Ishikawa (cell line): ENCODE measurements around the gene MRPL41.

Experiments used
- CEBPB ChIP-seq: IDR thresholded peaks from 2 replicates; pipeline ENCODE4 v1.6.1; 2012
- CREB1 ChIP-seq: IDR thresholded peaks from 2 replicates; pipeline ENCODE4 v1.6.1; 2012; ENCODE audit warnings: low read depth
- EGR1 ChIP-seq: IDR thresholded peaks from 2 replicates; pipeline ENCODE4 v1.6.1; 2012
- EP300 ChIP-seq: IDR thresholded peaks from 2 replicates; pipeline ENCODE4 v1.6.1; 2012; ENCODE audit warnings: borderline replicate concordance
- FOXM1 ChIP-seq: IDR thresholded peaks from 2 replicates; pipeline ENCODE4 v1.6.1; 2012; ENCODE audit warnings: low read depth, borderline replicate concordance
- NFIC ChIP-seq: IDR thresholded peaks from 2 replicates; pipeline ENCODE4 v1.6.1; 2012
- RAD21 ChIP-seq: IDR thresholded peaks from 2 replicates; pipeline ENCODE4 v1.6.1; 2012; ENCODE audit warnings: low read depth
- REST ChIP-seq: IDR thresholded peaks from 2 replicates; pipeline ENCODE4 v1.6.1; 2012; ENCODE audit warnings: low read depth, mild to moderate bottlenecking
- TAF1 ChIP-seq: IDR thresholded peaks from 2 replicates; pipeline ENCODE4 v1.6.1; 2012; ENCODE audit warnings: low read depth, mild to moderate bottlenecking
- TCF12 ChIP-seq: IDR thresholded peaks from 2 replicates; pipeline ENCODE4 v1.6.1; 2012; ENCODE audit warnings: low read depth
- TEAD4 ChIP-seq: IDR thresholded peaks from 2 replicates; pipeline ENCODE4 v1.6.1; 2012
- YY1 ChIP-seq: IDR thresholded peaks from 2 replicates; pipeline ENCODE4 v1.6.1; 2012; ENCODE audit warnings: low read depth
- ZBTB7A ChIP-seq: IDR thresholded peaks from 2 replicates; pipeline ENCODE4 v1.6.1; 2012; ENCODE audit warnings: low read depth
- TF ChIP-seq, protein P1 (sequence below): IDR thresholded peaks from 2 replicates; pipeline ENCODE4 v1.6.1; 2012

DNA sequence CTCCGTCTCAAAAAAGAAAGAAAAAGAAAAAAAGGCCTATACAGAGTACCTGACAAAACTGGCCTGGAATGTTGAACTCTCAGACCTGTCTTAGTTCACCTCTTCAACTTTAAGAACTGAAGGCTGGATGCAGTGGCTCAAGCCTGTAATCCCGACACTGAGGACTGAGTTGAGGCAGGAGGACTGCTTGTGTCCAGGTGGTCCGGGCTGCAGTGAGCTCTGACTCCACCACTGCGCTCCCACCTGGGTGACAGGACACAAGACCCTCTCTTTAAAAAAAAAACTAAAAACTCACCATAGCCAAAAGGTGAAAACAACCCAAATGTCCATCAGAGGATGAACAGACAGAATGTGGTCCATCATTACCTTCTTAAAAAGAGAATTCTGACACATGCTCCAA is 6.4 kb downstream of the MRPL41 start:
- TF ChIP-seq TAF1 (no peak), RAD21 (no peak), CEBPB (no peak), EP300 (no peak), CREB1 (no peak), NFIC (no peak), EGR1 (no peak), YY1 (no peak), ZBTB7A (no peak), TEAD4 (no peak), TCF12 (no peak), REST (no peak), FOXM1 (no peak)
- TF ChIP-seq, protein P1, sequence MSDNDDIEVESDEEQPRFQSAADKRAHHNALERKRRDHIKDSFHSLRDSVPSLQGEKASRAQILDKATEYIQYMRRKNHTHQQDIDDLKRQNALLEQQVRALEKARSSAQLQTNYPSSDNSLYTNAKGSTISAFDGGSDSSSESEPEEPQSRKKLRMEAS, result no peak
